ENCODE measurements around the gene ETFB.

The ETFB gene

DNA sequence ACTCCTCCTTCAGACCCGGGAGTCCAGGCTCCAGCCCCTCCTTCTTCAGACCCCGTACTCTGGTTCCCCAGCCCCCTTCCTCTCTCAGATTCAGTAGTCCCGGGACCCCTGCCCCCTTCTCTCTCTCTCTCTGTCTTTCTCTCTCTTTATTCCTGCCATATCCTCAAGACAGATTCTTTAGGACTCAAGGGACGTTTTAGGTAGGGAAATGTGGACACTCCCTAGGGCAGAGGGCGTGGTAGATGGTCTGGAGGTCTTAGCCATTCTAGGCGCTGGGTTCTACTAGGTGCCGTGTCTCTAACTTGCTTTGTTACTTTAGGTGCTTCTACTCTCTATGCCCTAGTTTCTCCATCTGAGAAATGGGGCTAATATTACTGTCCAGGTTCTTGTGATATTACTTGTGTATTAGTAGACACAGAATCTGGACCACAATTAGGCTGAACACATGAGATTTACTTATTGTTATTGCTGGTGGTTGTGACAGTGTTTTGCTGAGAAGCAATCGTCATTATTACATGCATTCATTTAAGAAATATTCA lies 25.0 kb upstream of the ETFB start:
- TF ChIP-seq JUND (IDR thresholded peaks at IDR 0.05; ENCODE audit: low read depth), result no peak
- in situ Hi-C loops (cut with HindIII; ENCODE audit: low pct_unique_long_range_greater_than_20kb, low sequenced_read_pairs), result no loop called here
- no peak for DNase-seq (ENCODE audit: low read depth in 1 of 2, low spot score in 1 of 2)

DNA sequence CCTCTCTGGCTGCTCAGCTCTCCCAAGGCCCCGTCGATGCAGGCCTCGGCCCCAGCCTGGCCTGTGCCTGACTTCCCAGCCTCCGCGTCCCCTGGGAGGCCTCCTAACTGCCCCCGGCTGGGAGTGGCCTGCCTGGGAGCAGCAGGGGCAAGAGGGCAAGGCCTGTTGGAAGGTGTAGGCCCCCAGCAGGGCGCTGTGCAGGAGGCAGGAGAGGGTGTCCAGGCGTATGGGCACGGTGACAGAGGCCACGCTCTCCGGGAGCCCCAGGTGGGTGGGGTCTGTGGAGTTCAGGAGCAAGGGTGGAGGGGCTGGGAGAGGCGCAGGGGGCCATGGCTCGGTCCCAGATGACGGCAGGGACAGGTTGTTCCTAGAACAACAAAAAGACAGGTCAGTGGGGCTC lies 23.0 kb upstream of the ETFB start:
- no peak for DNase-seq (ENCODE audit: low read depth in 1 of 2, low spot score in 1 of 2)
- TF ChIP-seq JUND (IDR thresholded peaks at IDR 0.05; ENCODE audit: low read depth), result no peak
- in situ Hi-C loops (cut with HindIII; ENCODE audit: low pct_unique_long_range_greater_than_20kb, low sequenced_read_pairs), result no loop called here

DNA sequence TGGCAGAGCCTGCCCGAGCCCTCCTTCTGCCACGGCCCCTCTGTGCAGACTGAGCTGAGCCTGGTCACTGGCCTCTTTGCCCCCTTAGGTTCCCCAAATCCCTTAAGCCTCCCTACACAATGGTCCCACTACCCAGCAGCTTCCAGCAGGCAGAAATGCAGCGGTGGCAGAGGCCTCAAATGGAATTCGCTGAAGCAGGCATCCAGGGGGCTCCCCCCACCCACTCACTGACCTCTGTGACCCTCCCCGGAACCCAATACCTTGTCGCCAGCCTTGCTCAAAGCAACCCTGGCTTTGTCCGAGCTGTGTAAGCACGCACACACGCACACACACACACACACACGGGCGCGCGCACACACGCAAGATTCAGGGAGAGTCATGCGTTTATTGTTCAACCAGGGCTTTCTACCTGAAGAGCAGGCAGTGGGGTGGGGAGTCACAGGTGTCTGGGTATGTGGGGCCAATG lies 21.8 kb upstream of the ETFB start, which contains the start of gene LIM2:
LIM2 (minus strand) TSS at position 51 of the 466 bp plus-strand sequence. CDS start 531 bp downstream, outside the sequence.
- no peak for DNase-seq (ENCODE audit: low read depth in 1 of 2, low spot score in 1 of 2)
- in situ Hi-C loops (cut with HindIII; ENCODE audit: low pct_unique_long_range_greater_than_20kb, low sequenced_read_pairs), result no loop called here
- TF ChIP-seq JUND (IDR thresholded peaks at IDR 0.05; ENCODE audit: low read depth), result no peak

DNA sequence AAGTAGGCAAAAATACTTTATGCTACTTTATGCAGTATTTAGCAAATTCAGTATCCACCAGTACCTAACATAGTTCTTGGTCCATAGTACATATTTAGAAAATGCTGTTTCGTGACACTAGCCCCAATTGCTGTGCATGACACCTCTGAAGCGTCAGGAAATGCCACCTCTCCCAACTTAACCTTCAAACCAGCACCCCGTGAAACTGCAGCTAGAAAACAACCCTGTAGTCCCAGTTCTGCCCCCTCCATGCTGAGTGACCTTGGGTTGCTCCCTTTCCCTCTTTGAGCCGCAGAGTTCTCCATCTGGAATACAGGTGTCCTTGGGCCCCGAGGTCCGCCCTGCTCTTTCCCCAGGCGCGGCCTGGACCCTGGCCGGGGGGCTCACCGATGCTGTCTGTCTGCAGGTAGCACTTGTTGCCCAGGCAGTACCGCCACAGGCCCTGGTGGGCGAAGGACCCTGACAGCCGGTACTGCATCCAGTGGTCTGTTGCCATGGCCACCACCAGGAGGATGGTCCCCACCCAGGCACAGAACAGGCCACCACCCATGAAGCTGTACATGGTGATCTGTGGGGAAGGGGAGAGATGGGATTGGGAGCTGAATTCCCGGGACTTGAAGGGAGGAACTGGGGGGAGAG lies 20.8 kb upstream of the ETFB start:
- no peak for DNase-seq (ENCODE audit: low read depth in 1 of 2, low spot score in 1 of 2)
- no peak for TF ChIP-seq JUND (IDR thresholded peaks at IDR 0.05; ENCODE audit: low read depth)
- in situ Hi-C loops (cut with HindIII; ENCODE audit: low pct_unique_long_range_greater_than_20kb, low sequenced_read_pairs), result no loop called here

DNA sequence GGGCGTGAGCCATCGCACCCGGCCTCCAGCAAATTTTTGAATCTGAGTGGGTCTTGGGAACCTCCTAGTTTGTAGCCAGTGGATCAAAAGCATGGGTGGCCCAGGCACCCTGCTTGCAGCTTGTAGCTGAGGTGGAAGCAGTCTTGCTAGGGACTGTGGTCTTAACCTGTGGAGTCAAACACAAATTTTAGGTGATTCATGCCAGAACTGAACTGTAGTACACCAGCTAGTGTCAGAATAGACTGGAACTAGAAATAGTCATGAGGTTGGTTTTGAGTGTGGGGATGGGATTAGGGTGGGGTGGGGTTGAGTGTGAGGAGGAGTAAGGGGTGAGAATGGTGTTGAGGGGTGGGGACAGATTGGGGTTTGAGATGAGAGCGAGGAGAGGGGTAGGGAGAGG lies 15.8 kb upstream of the ETFB start:
- no peak for DNase-seq (ENCODE audit: low read depth in 1 of 2, low spot score in 1 of 2)
- no peak for TF ChIP-seq JUND (IDR thresholded peaks at IDR 0.05; ENCODE audit: low read depth)
- in situ Hi-C loops (cut with HindIII; ENCODE audit: low pct_unique_long_range_greater_than_20kb, low sequenced_read_pairs), result no loop called here

DNA sequence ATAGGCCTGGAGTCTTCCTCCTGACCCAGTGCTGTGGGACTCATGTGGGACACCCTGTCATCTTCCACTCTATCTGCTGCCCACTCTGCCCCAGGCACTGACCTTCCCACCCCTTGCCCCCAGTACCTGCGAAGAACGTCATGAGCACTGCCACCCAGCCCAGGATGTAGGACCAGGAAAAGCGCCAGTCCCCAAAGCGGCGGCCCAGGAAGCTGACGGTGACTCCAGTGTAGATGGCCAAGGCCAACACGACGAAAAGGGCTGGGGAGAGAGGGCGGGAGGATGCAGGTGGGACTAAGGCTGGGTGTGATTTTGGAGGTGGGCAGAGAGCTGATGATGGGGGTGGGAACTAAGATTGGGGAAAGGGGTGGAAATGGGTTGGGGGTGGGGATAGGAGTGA lies 14.2 kb upstream of the ETFB start:
- in situ Hi-C loops (cut with HindIII; ENCODE audit: low pct_unique_long_range_greater_than_20kb, low sequenced_read_pairs), result no loop called here
- no peak for TF ChIP-seq JUND (IDR thresholded peaks at IDR 0.05; ENCODE audit: low read depth)
- DNase-seq (ENCODE audit: low read depth in 1 of 2, low spot score in 1 of 2), result no peak

DNA sequence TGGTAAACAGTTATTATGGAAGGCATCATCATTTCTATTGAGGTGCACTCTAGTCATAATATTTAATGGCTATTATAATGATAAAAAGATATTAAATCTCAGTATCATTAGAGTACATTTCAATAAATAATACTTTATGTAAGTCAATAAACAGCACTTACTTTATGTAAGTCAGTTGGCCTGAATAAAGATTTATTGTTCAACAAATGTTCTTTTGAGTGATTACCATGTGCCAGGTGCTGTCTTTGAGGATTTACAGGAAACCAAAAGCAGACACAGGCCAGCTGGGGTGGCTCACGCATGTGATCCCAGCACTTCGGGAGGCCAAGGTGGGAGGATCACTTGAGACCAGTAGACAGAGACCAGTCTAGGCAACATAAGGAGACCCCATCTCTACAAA lies 11.2 kb upstream of the ETFB start:
- in situ Hi-C loops (cut with HindIII; ENCODE audit: low pct_unique_long_range_greater_than_20kb, low sequenced_read_pairs), result no loop called here
- no peak for DNase-seq (ENCODE audit: low read depth in 1 of 2, low spot score in 1 of 2)
- TF ChIP-seq JUND (IDR thresholded peaks at IDR 0.05; ENCODE audit: low read depth), result no peak

DNA sequence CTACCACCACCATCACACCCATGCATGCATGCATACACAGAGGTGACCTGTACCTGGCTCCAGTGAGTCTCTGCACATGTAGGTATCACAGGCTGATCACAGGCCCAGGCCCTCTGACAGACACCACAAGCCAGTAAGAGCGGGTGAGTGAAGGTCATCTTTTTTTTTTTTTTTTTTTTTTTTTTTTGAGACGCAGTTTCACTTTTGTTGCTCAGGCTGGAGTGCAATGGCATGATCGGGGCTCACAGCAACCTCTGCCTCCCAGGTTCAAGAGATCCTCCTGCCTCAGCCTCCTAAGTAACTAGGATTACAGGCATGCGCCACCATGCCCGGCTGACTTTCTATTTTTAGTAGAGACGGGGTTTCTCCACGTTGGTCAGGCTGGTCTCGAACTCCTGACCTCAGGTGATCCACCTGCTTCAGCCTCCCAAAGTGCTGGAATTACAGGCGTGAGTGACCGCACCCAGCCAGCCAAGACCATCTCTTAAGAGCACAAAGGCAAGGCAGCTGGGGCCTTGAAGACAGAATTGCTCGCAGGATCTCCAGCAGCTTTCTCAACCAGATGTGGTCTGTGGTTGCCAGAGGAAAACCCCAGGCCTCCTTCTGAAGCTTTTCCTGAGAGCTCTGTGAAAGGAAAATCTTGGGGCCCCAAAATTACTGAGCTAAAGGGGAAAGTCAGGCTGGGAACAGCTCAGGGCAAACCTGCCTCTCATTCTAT lies 9.5 kb upstream of the ETFB start:
- in situ Hi-C loops (cut with HindIII; ENCODE audit: low pct_unique_long_range_greater_than_20kb, low sequenced_read_pairs), result no loop called here
- no peak for DNase-seq (ENCODE audit: low read depth in 1 of 2, low spot score in 1 of 2)
- no peak for TF ChIP-seq JUND (IDR thresholded peaks at IDR 0.05; ENCODE audit: low read depth)

DNA sequence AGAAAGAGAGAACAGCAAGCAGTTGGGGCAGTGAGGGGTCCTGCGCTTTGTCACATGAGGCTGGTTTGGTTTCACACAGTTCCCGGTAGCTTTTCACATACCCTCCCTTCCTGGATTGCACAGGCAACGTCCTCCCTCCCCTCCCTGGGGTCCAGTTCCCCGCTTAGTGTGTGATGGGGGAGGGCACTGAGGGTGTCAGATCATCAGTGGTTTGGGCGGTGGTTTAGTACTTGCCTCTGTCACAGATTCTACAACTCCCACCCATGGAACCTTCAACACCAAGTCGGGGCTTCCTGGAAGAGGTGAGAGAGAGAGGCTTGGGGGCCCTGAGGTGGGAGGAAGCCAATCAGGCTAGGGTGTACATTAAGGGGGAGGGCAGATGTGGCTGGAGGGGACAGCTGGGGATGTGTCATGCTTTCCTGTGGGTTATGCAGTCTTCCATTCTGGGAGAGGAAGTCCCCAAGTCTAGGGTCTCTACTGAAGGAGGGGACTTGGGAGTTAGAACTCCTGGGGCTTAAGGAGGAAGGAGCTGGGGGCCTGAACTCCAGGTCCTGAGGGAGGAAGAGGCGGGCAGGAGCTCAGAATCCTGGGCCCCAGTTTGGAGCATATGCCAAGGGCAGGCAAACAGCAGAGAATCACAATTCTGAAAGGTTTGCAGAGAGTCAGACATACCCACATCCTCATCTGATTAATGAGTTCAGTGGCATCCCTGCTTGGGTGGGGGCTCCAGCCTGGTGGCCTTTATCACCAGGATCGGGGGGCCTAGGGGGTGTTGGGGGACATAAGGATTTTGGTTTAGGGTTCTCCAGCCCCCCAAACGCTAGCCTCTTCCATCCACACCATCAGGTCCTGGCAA lies 6.7 kb upstream of the ETFB start, which contains the start of gene NKG7:
NKG7 (minus strand) TSS at position 6 of the 856 bp plus-strand sequence. CDS start 119 bp downstream, outside the sequence.
- DNase-seq (ENCODE audit: low read depth in 1 of 2, low spot score in 1 of 2), result no peak
- TF ChIP-seq JUND (IDR thresholded peaks at IDR 0.05; ENCODE audit: low read depth), result no peak
- in situ Hi-C loops (cut with HindIII; ENCODE audit: low pct_unique_long_range_greater_than_20kb, low sequenced_read_pairs), result no loop called here

DNA sequence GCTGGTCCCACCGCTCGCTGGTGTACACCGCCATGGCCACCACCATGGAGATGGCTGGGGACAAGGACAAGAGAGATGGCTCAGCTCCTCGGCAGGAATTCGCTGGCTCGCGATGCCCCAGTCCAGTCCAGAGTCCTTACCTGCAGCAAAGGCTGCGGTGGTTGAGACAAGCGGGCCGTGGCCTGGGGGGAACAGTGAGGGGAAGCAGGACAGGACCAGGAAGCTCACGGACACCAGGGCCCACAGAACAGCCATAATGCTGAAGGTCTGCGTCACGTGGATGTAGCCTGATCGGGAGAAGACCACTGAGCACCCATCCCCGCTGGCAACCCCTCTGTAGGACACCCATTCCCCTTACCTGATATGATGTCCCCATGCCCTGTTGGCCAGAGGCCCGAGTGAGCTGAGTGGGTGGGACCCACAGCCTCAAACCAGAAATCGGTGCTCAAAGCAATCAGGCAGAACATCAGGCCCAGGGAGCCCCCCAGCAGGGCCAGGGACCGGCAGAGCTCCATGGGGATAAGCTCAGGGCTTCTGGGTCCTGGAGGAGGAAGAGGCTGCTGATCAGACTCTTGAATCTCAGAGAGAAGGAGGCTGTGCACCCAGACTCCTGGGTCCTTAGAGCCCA lies 5.9 kb upstream of the ETFB start:
- DNase-seq (ENCODE audit: low read depth in 1 of 2, low spot score in 1 of 2), result no peak
- no peak for TF ChIP-seq JUND (IDR thresholded peaks at IDR 0.05; ENCODE audit: low read depth)
- in situ Hi-C loops (cut with HindIII; ENCODE audit: low pct_unique_long_range_greater_than_20kb, low sequenced_read_pairs), result no loop called here

DNA sequence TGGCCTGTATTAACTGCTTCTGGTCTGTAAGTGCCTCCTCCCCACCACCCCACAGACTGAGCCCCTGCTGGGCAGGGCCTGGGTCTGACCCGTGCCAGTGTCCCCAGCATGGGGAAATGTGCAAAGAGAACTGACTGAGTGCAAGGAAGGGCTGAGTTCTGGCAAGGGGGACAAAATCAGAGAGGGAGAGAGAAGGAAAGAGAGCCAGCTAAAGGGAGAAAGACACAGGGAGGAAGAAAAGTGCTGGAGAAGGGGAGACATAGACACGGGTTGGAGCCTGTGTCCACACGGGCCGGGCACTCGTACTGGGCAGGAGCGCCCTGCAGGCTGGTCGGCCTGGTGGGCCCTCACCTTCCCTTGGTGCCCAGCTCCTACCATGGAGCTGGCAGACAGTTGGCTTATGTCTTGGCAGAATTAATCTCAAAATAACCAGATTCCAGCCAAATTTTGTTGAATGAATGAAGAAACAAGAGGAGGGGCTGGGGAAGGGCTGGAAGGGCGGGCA lies 5.0 kb upstream of the ETFB start:
- TF ChIP-seq JUND (IDR thresholded peaks at IDR 0.05; ENCODE audit: low read depth), result no peak
- DNase-seq (ENCODE audit: low read depth in 1 of 2, low spot score in 1 of 2), result no peak
- in situ Hi-C loops (cut with HindIII; ENCODE audit: low pct_unique_long_range_greater_than_20kb, low sequenced_read_pairs), result no loop called here

DNA sequence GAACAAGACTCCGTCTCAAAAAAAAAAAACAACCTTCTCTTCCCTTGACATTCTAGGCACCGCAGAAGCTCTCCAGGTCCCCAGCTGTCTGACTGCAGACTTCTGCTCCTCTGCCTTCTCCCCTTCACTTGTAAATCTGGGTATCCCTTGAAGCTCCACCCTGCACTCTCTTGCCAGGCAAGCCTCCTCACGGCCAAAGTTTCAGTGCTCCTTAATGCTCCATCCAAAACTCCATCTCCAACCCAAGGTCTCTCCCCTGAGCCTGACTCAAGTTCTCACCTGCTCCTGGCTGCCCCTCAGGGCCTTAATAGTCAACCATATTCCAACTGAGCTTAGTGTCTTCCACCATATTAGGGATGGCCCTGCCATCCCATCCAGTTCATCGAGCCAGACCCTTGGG lies 4.0 kb upstream of the ETFB start:
- TF ChIP-seq JUND (IDR thresholded peaks at IDR 0.05; ENCODE audit: low read depth), result no peak
- in situ Hi-C loops (cut with HindIII; ENCODE audit: low pct_unique_long_range_greater_than_20kb, low sequenced_read_pairs), result no loop called here
- no peak for DNase-seq (ENCODE audit: low read depth in 1 of 2, low spot score in 1 of 2)
